Pancreas (tissue), 10 donors: Measurements from ENCODE around the gene ALG6. TPM values are rescaled to one million over a fixed set of nuclear protein-coding genes. Genes with fewer than 3 reads are reported as not detected.

Experiments
- ATAC-seq, 4 donors: fragments of 200-7000 bp; cut with Tn5 transposase; one replicate each; pipeline versions ENCODE4 v1.8.0 to v1.9.1; 2020; ENCODE audit warnings: mild to moderate bottlenecking in 4 of 4, moderate library complexity in 4 of 4
- DNase-seq, 6 donors: peaks; one replicate each; pipeline ENCODE4 v3.0.0-alpha.2; 2020
- FAIRE-seq: peaks from 2 replicates; lab custom pipeline; 2012; peaks lifted over from hg19 to GRCh38; lab: Jason Lieb, UNC
- H3K27ac ChIP-seq, 4 donors: fragments of 200-600 bp; sonication (generic); 1 replicate in 3 of 4; 2 replicates in 1 of 4; pipeline versions ENCODE4 v1.5.0 to v1.8.0; 2020
- H3K27me3 ChIP-seq, 4 donors: fragments of 200-600 bp; one replicate each; pipeline ENCODE4 v1.8.0; 2021
- H3K36me3 ChIP-seq, 3 donors: fragments of 200-600 bp; sonication (generic) in 1 of 3; one replicate each; pipeline versions ENCODE4 v1.5.0 to v1.8.0; 2020 to 2021
- H3K4me1 ChIP-seq, 3 donors: fragments of 200-600 bp; one replicate each; pipeline ENCODE4 v1.8.0; 2021
- H3K4me3 ChIP-seq, 4 donors: fragments of 200-600 bp; sonication (generic) in 2 of 4; one replicate each; pipeline versions ENCODE4 v1.5.0 to v1.8.0; 2020 to 2021
- H3K9me3 ChIP-seq, 4 donors: fragments of 200-600 bp; one replicate each; pipeline ENCODE4 v1.8.0; 2021
- CTCF ChIP-seq, 4 donors: fragments of 200-600 bp; sonication (generic) in 3 of 4; IDR thresholded peaks; one replicate each; pipeline versions ENCODE4 v1.5.0 to v1.8.0; 2021; ENCODE audit warnings: antibody characterized with exemption in 4 of 4
- WGBS, 2 donors: extraction: QIAGEN DNeasy Blood & Tissue Kit; methylation state at CpG; one replicate each; pipeline ENCODE4 v1.1.7; 2013; 5-methylcytosine and 5-hydroxymethylcytosine counted together
- intact Hi-C, 3 donors: fragments of 100-400 bp; cut with DNase I; formaldehyde crosslinking; loops; one replicate each; pipeline versions ENCODE4 v1.11.1 to v1.14.2; 2022
- polyA plus RNA-seq, 2 donors: library from polyadenylated mRNA; stranded (reverse); fragments of 200-250 nt; gene quantifications; one replicate each; pipeline ENCODE4 v1.2.3, GENCODE V29; 2013
- total RNA-seq, 6 donors: library from RNA; stranded (reverse); fragmentation: NEBNext Ultra II Directional in 4 of 6; extraction: Animal tissue kit (Norgen Biotek cat#: 25700) in 4 of 6; gene quantifications; one replicate each; pipeline versions ENCODE4 v1.2.1 to v1.2.4, GENCODE V29; 2021 to 2023
- donor health status: healthy with polysubstance abuse.
- donor health status: DM: no; HTN: no; CAD: no; lungs with moderate emphysema.
- donor health status: DM: no; HTN: no; CAD: no.
- donor health status: control.
- donor health status: control.
- donor health status: Bipolar disorder and iron deficiency.
- donor health status: DM: yes; HTN: yes; CAD: no.
- donor health status: DM: no; HTN: no; CAD: no.
- donor health status: DM: no; HTN: no; CAD: no.
- donor health status: DM: yes; HTN: yes; CAD: no.

ALG6 gene
- total and polyA plus RNA-seq, 8 donors = 3.1 to 11.5 (median 5.2) TPM

GRCh38 chr1:63435161-63435560 is 67.7 kb downstream of the ALG6 start:
- H3K4me1 ChIP-seq = no peaks in the 10 kb centered on the region
- DNase-seq (no peak), FAIRE-seq (no peak), ATAC-seq (no peak)
- no peaks in the 10 kb centered on the region for H3K36me3 ChIP-seq
- intact Hi-C loops = loop anchor here in 1 of 3 donors (10.0 kb wide), 1 partner anchor 110 kb away; the partner anchor contains the start of gene FOXD3
- H3K27me3 ChIP-seq = no peaks in the 10 kb centered on the region
- TF ChIP-seq CTCF (IDR thresholded peaks at IDR 0.05) = no peak
- WGBS, 2 donors = 85 to 86% methylated on average over 4 of the region's 4 CpGs
- H3K9me3 ChIP-seq = peaks cover 0 to 1% (median 0%) of the 10 kb centered on the region in 4 donors
- no peak overlapping the region for H3K4me3 ChIP-seq
- no peak overlapping the region for H3K27ac ChIP-seq

DNA sequence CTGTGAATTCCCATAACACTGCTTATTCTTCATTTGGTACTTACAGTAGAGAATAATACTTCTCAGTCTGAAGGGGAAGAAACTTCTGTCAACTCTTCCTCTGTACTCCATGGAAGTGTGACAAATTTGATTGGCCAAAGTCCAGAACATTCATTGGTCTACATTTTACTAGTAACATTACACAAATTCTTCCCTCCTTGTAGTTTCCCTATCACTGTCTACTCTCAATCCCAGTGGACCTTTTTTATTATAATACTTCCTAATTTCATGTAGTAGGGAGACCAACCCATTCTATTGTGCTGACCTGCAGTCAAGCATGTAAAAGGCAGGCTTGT is 74.7 kb downstream of the ALG6 start:
- H3K27me3 ChIP-seq = no peaks in the 10 kb centered on the region
- no peaks in the 10 kb centered on the region for H3K36me3 ChIP-seq
- H3K9me3 ChIP-seq = no peaks in the 10 kb centered on the region
- intact Hi-C loops = no loop called here
- no peak for TF ChIP-seq CTCF (IDR thresholded peaks at IDR 0.05)
- DNase-seq (no peak), FAIRE-seq (no peak), ATAC-seq (peak in 1 of 4 donors; percentile 27)
- no peak overlapping the region for H3K27ac ChIP-seq
- no peaks in the 10 kb centered on the region for H3K4me1 ChIP-seq
- no peak overlapping the region for H3K4me3 ChIP-seq

DNA sequence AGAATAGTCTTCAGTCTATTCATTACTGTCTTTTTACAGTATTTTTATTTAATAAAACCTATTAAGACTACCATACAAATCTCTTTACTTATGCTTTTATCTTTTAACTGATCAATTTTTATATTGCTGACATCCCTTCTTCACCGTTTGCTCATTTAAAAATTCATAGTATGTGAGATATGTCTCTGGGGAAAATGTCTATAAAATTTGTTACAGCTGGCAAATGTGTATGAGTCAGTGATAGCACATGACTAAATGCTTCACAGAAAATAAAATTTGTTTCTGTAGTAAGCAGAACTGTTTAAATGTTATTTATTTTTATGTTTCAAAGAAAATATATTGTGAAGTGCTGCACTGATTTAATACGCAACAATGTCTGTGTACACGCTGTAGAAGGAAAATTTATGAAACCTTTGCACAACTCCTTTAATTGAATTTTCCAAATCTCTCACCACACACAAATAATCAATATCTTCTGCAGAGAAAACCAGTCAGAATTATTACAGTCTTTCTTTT is 81.4 kb downstream of the ALG6 start:
- Histone ChIP-seq H3K4me1 (no peaks in the 10 kb centered on the region), H3K27me3 (no peaks in the 10 kb centered on the region), H3K9me3 (no peaks in the 10 kb centered on the region), H3K4me3 (no peak overlapping the region), H3K27ac (no peak overlapping the region), H3K36me3 (no peaks in the 10 kb centered on the region)
- ATAC-seq (no peak), FAIRE-seq (no peak), DNase-seq (no peak)
- intact Hi-C loops = no loop called here
- no peak for TF ChIP-seq CTCF (IDR thresholded peaks at IDR 0.05)
- 95 to 96% methylated on average over 3 of the region's 3 CpGs for WGBS, 2 donors

DNA sequence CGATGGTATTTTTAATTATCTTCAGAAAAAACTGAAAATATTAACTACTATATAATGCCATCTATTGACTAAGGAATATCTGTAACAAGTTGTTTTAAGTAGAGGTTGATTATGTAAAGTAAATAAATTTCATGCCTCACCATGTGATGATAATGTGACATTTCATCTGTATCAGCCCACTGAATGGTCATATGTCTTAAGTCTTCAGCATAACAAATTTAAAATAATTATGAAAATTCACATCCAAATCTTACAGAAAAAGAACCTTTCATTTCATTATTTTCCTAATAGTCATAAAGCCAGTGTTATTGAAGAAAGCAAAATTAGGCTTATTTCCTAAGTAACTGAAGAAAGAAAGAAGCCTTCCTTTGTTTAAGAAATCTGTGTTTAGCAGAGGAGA is 83.0 kb downstream of the ALG6 start:
- TF ChIP-seq CTCF (IDR thresholded peaks at IDR 0.05) = no peak
- Histone ChIP-seq H3K9me3 (no peaks in the 10 kb centered on the region), H3K4me1 (no peaks in the 10 kb centered on the region), H3K27ac (no peak overlapping the region), H3K36me3 (no peaks in the 10 kb centered on the region), H3K4me3 (no peak overlapping the region), H3K27me3 (no peaks in the 10 kb centered on the region)
- no peak for DNase-seq
- WGBS, 2 donors = 85 to 90% methylated on average over 1 of the region's 1 CpG
- intact Hi-C loops = no loop called here
- ATAC-seq = no peak
- FAIRE-seq = no peak

- Histone ChIP-seq H3K27ac (no peak overlapping the region), H3K27me3 (no peaks in the 10 kb centered on the region), H3K9me3 (no peaks in the 10 kb centered on the region), H3K4me3 (no peak overlapping the region), H3K36me3 (no peaks in the 10 kb centered on the region), H3K4me1 (no peaks in the 10 kb centered on the region)
- FAIRE-seq (no peak), DNase-seq (no peak), ATAC-seq (no peak)
- intact Hi-C loops = no loop called here
- TF ChIP-seq CTCF (IDR thresholded peaks at IDR 0.05) = no peak
- 89 to 92% methylated on average over 2 of the region's 2 CpGs for WGBS, 2 donors
Observed at GRCh38 chr1:63453232-63453631, 85.8 kb downstream of the ALG6 start.
